Ovary (tissue), 3 donors: Measurements from ENCODE around the gene CTRB1.

Experiments used
- EP300 ChIP-seq: sonication (generic); formaldehyde crosslinking; IDR thresholded peaks from one replicate; pipeline ENCODE4 v1.6.1; 2017; ENCODE audit warnings: antibody characterized with exemption
- POLR2A ChIP-seq: fragments of 450-650 bp; IDR thresholded peaks from one replicate; pipeline ENCODE4 v1.6.1; 2017; ENCODE audit warnings: antibody characterized with exemption, mild to moderate bottlenecking, moderate library complexity
- TF ChIP-seq, protein P1 (sequence below), 3 donors: fragments of 450-650 bp in 2 of 3; fragments of 200-600 bp in 1 of 3; IDR thresholded peaks; one replicate each; pipeline versions ENCODE4 v1.5.1 to v1.8.0; 2016 to 2022; ENCODE audit warnings: antibody characterized with exemption in 3 of 3, mild to moderate bottlenecking in 1 of 3
- donor health status: DM: no; HTN: no; CAD: no.

DNA sequence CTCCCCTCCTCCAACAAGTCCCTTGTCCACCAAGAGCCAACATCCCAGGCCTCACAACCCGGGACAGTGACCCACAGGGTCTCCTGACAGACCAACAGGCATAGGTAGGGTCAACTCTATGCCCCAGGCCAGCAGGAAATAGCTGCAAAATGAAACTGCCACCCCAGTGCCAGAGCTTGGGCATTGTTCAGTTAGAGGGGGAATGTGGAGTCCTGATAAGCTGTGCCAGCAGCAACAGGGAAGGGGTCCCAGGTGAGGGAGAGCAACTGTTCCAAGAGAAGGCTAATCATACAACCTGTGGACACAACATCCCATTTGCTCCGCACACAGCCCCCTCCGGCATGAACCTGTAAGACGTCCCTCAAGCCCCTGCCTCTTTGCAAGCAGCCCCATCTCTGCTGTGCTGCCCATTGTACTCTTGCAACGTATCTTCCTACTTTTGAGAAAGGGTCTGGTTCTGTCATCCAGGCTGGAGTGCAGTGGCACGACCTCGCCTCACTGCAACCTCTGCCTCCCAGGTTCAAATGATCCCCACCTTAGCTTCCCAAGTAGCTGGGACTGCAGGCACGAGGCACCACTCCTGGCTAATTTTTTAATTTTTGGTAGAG lies 29.0 kb upstream of the CTRB1 start:
- TF ChIP-seq, protein P1, sequence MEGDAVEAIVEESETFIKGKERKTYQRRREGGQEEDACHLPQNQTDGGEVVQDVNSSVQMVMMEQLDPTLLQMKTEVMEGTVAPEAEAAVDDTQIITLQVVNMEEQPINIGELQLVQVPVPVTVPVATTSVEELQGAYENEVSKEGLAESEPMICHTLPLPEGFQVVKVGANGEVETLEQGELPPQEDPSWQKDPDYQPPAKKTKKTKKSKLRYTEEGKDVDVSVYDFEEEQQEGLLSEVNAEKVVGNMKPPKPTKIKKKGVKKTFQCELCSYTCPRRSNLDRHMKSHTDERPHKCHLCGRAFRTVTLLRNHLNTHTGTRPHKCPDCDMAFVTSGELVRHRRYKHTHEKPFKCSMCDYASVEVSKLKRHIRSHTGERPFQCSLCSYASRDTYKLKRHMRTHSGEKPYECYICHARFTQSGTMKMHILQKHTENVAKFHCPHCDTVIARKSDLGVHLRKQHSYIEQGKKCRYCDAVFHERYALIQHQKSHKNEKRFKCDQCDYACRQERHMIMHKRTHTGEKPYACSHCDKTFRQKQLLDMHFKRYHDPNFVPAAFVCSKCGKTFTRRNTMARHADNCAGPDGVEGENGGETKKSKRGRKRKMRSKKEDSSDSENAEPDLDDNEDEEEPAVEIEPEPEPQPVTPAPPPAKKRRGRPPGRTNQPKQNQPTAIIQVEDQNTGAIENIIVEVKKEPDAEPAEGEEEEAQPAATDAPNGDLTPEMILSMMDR (IDR thresholded peaks at IDR 0.05): no peak
- no peak for TF ChIP-seq POLR2A
- no peak for TF ChIP-seq EP300
